Stimulated activated CD8-positive, alpha-beta memory T cell treated with anti-CD3 and anti-CD28 coated beads, Interleukin-7, amount 100 ng/mL, for 48 hours (primary cell): ENCODE data around the gene SLC28A2.

Experiments
- DNase-seq, 2 donors: peaks; one replicate each; pipeline ENCODE4 v3.0.0-alpha.2; 2020; ENCODE audit warnings: low read depth in 1 of 2; ENCODE audit errors: extremely low read depth in 1 of 2

The SLC28A2 gene

GRCh38 chr15:45320581-45321205 is 68.7 kb downstream of the SLC28A2 start:
- no peak for DNase-seq

GRCh38 chr15:45326280-45326679 is 74.2 kb downstream of the SLC28A2 start:
- no peak for DNase-seq

- no peak for DNase-seq
Measured at GRCh38 chr15:45326741-45327140, 74.7 kb downstream of the SLC28A2 start.
